ENCODE results near the gene GSTT2. TPM values are rescaled to one million over a fixed set of nuclear protein-coding genes. Genes with fewer than 3 reads are reported as not detected.
A peak's percentile ranks its signal among the peaks of the same experiment; 100 is the strongest.
"Not testable (repeated sequence)": the region's sequence is repeated elsewhere in the genome, so short reads cannot be mapped to it uniquely, and the experiment has no call there.

Gene GSTT2
- polyA plus RNA-seq, 1 donor (not counting 4 experiments of a cell fraction or from before 2014, with no cell fraction given), result 0.24 TPM

GRCh38 chr22:23955886-23956285 lies 24.0 kb upstream of the GSTT2 start:
- H3K9ac ChIP-seq (ENCODE audit: control insufficient read depth, extremely low read depth, insufficient read depth, low read length); H3K79me2 ChIP-seq (ENCODE audit: control insufficient read depth, insufficient read depth, low read length); H4K20me1 ChIP-seq (ENCODE audit: control insufficient read depth, extremely low read depth, insufficient read depth, low read length); DNase-seq (ENCODE audit: low read depth, low spot score); FAIRE-seq; dilution Hi-C loops (cut with MboI; ENCODE audit: extremely low pct_ligation_motif_present, low sequenced_read_pairs); H3K36me3 ChIP-seq (ENCODE audit: control insufficient read depth in 2 of 2, extremely low read depth in 1 of 2, insufficient read depth in 2 of 2, low read length in 2 of 2); H3K4me2 ChIP-seq (ENCODE audit: control insufficient read depth, extremely low read depth, insufficient read depth, low read depth, low read length); H3K27me3 ChIP-seq (ENCODE audit: control insufficient read depth, extremely low read depth, insufficient read depth, low read length); H3K9me1 ChIP-seq (ENCODE audit: control insufficient read depth, extremely low read depth, insufficient read depth, low read length); H3K4me1 ChIP-seq (ENCODE audit: control insufficient read depth, extremely low read depth, insufficient read depth, low read length); H3K4me3 ChIP-seq (ENCODE audit: control insufficient read depth in 2 of 3, extremely low read depth in 1 of 3, insufficient read depth in 2 of 3, low read depth in 1 of 3, low read length in 3 of 3); H3K9me3 ChIP-seq (ENCODE audit: control insufficient read depth, low read depth, low read length); H2AFZ ChIP-seq (ENCODE audit: control insufficient read depth, low read length); H3K27ac ChIP-seq (ENCODE audit: control insufficient read depth, insufficient read depth, low read length): not testable (repeated sequence)

- H3K4me2 ChIP-seq (ENCODE audit: control insufficient read depth, extremely low read depth, insufficient read depth, low read depth, low read length); DNase-seq (ENCODE audit: low read depth, low spot score); H3K27me3 ChIP-seq (ENCODE audit: control insufficient read depth, extremely low read depth, insufficient read depth, low read length); H3K4me1 ChIP-seq (ENCODE audit: control insufficient read depth, extremely low read depth, insufficient read depth, low read length); dilution Hi-C loops (cut with MboI; ENCODE audit: extremely low pct_ligation_motif_present, low sequenced_read_pairs); H3K9ac ChIP-seq (ENCODE audit: control insufficient read depth, extremely low read depth, insufficient read depth, low read length); H3K9me1 ChIP-seq (ENCODE audit: control insufficient read depth, extremely low read depth, insufficient read depth, low read length); H3K36me3 ChIP-seq (ENCODE audit: control insufficient read depth in 2 of 2, extremely low read depth in 1 of 2, insufficient read depth in 2 of 2, low read length in 2 of 2); H3K9me3 ChIP-seq (ENCODE audit: control insufficient read depth, low read depth, low read length); H3K4me3 ChIP-seq (ENCODE audit: control insufficient read depth in 2 of 3, extremely low read depth in 1 of 3, insufficient read depth in 2 of 3, low read depth in 1 of 3, low read length in 3 of 3); H3K79me2 ChIP-seq (ENCODE audit: control insufficient read depth, insufficient read depth, low read length); H3K27ac ChIP-seq (ENCODE audit: control insufficient read depth, insufficient read depth, low read length); H2AFZ ChIP-seq (ENCODE audit: control insufficient read depth, low read length); H4K20me1 ChIP-seq (ENCODE audit: control insufficient read depth, extremely low read depth, insufficient read depth, low read length): not testable (repeated sequence)
- FAIRE-seq, result peak; percentile 95
- TF ChIP-seq CTCF (optimal IDR thresholded peaks at IDR 0.05 in 1 of 3, IDR thresholded peaks at IDR 0.05 in 1 of 3, conservative IDR thresholded peaks at IDR 0.05 in 1 of 3; ENCODE audit: extremely low read depth in 1 of 3, insufficient read depth in 2 of 3, low read length in 3 of 3), result peak; percentile 50 to 84 (median 71)
Measured at GRCh38 chr22:23956301-23956900, 23.5 kb upstream of the GSTT2 start.

- H3K9ac ChIP-seq (ENCODE audit: control insufficient read depth, extremely low read depth, insufficient read depth, low read length); H3K4me1 ChIP-seq (ENCODE audit: control insufficient read depth, extremely low read depth, insufficient read depth, low read length); H3K9me3 ChIP-seq (ENCODE audit: control insufficient read depth, low read depth, low read length); H4K20me1 ChIP-seq (ENCODE audit: control insufficient read depth, extremely low read depth, insufficient read depth, low read length); H3K36me3 ChIP-seq (ENCODE audit: control insufficient read depth in 2 of 2, extremely low read depth in 1 of 2, insufficient read depth in 2 of 2, low read length in 2 of 2); H3K4me3 ChIP-seq (ENCODE audit: control insufficient read depth in 2 of 3, extremely low read depth in 1 of 3, insufficient read depth in 2 of 3, low read depth in 1 of 3, low read length in 3 of 3); H2AFZ ChIP-seq (ENCODE audit: control insufficient read depth, low read length); H3K9me1 ChIP-seq (ENCODE audit: control insufficient read depth, extremely low read depth, insufficient read depth, low read length); H3K27me3 ChIP-seq (ENCODE audit: control insufficient read depth, extremely low read depth, insufficient read depth, low read length); H3K27ac ChIP-seq (ENCODE audit: control insufficient read depth, insufficient read depth, low read length); dilution Hi-C loops (cut with MboI; ENCODE audit: extremely low pct_ligation_motif_present, low sequenced_read_pairs); DNase-seq (ENCODE audit: low read depth, low spot score); H3K79me2 ChIP-seq (ENCODE audit: control insufficient read depth, insufficient read depth, low read length): not testable (repeated sequence)
- peak; percentile 83 for FAIRE-seq
- H3K4me2 ChIP-seq (ENCODE audit: control insufficient read depth, extremely low read depth, insufficient read depth, low read depth, low read length), result peak within 1 kb of the TSS; percentile 41
Measured at GRCh38 chr22:23961084-23961771, 18.7 kb upstream of the GSTT2 start, which contains the start of gene GSTT2B. Gene GSTT2B, minus strand, starts transcription at chr22:23961195. Its CDS starts 64 bp downstream, at chr22:23961131.

GRCh38 chr22:23966094-23966493 lies 13.8 kb upstream of the GSTT2 start:
- H2AFZ ChIP-seq (ENCODE audit: control insufficient read depth, low read length); H3K4me3 ChIP-seq (ENCODE audit: control insufficient read depth in 2 of 3, extremely low read depth in 1 of 3, insufficient read depth in 2 of 3, low read depth in 1 of 3, low read length in 3 of 3); H3K27me3 ChIP-seq (ENCODE audit: control insufficient read depth, extremely low read depth, insufficient read depth, low read length); dilution Hi-C loops (cut with MboI; ENCODE audit: extremely low pct_ligation_motif_present, low sequenced_read_pairs); H3K9ac ChIP-seq (ENCODE audit: control insufficient read depth, extremely low read depth, insufficient read depth, low read length); H3K27ac ChIP-seq (ENCODE audit: control insufficient read depth, insufficient read depth, low read length); FAIRE-seq; H3K9me1 ChIP-seq (ENCODE audit: control insufficient read depth, extremely low read depth, insufficient read depth, low read length); H3K4me1 ChIP-seq (ENCODE audit: control insufficient read depth, extremely low read depth, insufficient read depth, low read length); H3K9me3 ChIP-seq (ENCODE audit: control insufficient read depth, low read depth, low read length); H3K4me2 ChIP-seq (ENCODE audit: control insufficient read depth, extremely low read depth, insufficient read depth, low read depth, low read length); H4K20me1 ChIP-seq (ENCODE audit: control insufficient read depth, extremely low read depth, insufficient read depth, low read length); DNase-seq (ENCODE audit: low read depth, low spot score): not testable (repeated sequence)
- Histone ChIP-seq H3K79me2 (ENCODE audit: control insufficient read depth, insufficient read depth, low read length) (peaks cover 22% of the 10 kb centered on the region), H3K36me3 (ENCODE audit: control insufficient read depth in 2 of 2, extremely low read depth in 1 of 2, insufficient read depth in 2 of 2, low read length in 2 of 2) (peaks cover 11 to 17% of the 10 kb centered on the region in 2 experiments)
